Peyer's patch (tissue), 4 donors: ENCODE results near the gene ADCY3.

ENCODE experiments used
- POLR2A ChIP-seq, 2 donors: fragments of 450-650 bp; IDR thresholded peaks; one replicate each; pipeline ENCODE4 v1.5.1; 2017; ENCODE audit warnings: antibody characterized with exemption in 2 of 2, mild to moderate bottlenecking in 2 of 2, moderate library complexity in 2 of 2
- TF ChIP-seq, protein P1 (sequence below), 6 experiments: fragments of 450-650 bp in 4 of 6; fragments of 200-600 bp in 2 of 6; sonication (generic) in 1 of 6; IDR thresholded peaks; one replicate each; pipeline ENCODE4 v1.5.1; 2017 to 2019; ENCODE audit warnings: antibody characterized with exemption in 6 of 6, mild to moderate bottlenecking in 3 of 6, moderate library complexity in 1 of 6

DNA sequence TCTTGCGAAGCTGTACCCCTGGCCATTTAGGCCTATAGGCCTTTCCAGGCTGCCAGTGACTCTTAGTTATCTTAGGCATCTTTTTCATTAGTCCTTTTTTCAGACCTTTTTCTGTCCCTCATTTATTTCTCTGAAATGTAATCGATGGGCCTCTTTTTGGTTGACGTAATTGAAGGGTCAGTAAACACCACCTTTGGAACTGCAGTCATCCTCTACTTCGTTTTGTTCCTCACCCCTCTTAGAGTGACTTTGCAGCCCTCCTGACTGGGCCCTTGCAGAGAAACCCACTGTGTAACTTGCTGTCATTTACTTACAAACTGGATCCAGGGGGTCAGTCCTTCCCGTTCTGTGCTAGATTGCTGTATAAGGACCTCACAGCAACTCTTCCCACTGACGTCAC lies 103.6 kb downstream of the ADCY3 start:
- TF ChIP-seq, protein P1, sequence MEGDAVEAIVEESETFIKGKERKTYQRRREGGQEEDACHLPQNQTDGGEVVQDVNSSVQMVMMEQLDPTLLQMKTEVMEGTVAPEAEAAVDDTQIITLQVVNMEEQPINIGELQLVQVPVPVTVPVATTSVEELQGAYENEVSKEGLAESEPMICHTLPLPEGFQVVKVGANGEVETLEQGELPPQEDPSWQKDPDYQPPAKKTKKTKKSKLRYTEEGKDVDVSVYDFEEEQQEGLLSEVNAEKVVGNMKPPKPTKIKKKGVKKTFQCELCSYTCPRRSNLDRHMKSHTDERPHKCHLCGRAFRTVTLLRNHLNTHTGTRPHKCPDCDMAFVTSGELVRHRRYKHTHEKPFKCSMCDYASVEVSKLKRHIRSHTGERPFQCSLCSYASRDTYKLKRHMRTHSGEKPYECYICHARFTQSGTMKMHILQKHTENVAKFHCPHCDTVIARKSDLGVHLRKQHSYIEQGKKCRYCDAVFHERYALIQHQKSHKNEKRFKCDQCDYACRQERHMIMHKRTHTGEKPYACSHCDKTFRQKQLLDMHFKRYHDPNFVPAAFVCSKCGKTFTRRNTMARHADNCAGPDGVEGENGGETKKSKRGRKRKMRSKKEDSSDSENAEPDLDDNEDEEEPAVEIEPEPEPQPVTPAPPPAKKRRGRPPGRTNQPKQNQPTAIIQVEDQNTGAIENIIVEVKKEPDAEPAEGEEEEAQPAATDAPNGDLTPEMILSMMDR (IDR thresholded peaks at IDR 0.05) = no peak
- no peak for TF ChIP-seq POLR2A (IDR thresholded peaks at IDR 0.05)
